CMK (cell line): ENCODE data around the gene DNASE1L1.
"Not testable (repeated sequence)": the region's sequence is repeated elsewhere in the genome, so short reads cannot be mapped to it uniquely, and the experiment has no call there.

ENCODE experiments used
- DNase-seq: peaks from one replicate; pipeline ENCODE4 v3.0.0-alpha.2; 2010; ENCODE audit warnings: low read depth

Gene DNASE1L1

DNA sequence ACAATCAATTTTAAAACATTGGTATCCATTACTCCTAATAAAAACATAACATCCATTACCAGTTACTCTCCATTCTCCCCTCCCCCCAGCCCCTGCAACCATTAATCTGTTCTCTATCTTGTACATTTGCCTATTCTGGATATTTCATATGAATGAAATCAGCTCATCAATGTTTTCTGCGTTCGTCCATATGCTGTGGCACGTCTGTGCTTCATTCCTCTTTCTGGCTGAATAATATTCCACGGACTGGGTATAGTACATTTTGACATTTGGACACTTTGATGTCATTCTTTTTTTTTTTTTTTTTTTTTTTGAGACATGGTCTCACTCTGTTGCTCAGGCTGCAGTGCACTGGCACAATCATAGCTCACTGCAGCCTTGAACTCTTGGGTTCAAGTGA is 5.2 kb downstream of the DNASE1L1 start:
- DNase-seq: no peak

DNA sequence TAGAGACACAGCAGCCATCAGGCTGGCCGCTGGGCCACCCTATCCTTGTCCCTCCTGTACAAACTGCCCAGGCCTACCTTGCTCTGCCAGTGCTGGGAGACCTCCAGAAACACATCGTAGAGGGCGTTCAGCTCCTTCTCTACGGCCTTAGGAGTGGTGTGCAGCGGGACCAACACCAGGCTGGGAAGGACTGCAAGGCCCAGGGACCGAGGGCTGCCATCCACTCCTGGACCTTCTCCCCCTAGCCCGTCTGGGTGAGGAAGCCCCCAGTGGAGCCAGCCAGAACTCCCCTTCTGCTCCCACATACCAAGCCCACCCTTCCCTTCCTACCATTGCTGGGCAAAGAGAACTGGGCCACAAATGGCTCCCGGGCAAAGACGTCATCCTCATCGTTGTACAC is 5.9 kb downstream of the DNASE1L1 start:
- no peak for DNase-seq

DNA sequence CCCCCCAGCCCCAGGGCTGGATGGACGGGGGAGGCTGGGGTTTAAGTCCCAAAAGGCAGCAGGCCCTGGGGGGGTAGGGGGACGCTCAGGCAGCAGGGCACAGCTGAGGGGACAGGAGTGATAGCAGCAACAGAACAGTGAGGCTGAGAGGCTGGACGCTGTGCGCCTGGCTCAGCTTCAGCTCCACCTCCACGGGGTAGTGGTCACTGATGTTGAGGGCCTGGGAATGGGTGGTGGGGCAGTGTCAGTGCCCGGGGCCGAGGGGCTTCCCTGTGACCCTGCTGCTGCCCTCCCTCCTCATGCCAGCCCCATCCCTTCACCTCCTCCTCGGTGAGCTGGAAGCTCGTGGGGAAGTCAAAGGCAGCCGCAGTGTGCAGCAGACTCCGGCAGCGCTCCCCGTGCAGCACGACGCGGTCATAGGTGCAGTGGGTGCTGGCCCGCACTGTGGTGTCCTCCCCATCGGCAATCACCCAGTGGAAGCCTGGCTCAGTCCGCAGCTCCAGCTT is 6.4 kb downstream of the DNASE1L1 start:
- DNase-seq: no peak

DNA sequence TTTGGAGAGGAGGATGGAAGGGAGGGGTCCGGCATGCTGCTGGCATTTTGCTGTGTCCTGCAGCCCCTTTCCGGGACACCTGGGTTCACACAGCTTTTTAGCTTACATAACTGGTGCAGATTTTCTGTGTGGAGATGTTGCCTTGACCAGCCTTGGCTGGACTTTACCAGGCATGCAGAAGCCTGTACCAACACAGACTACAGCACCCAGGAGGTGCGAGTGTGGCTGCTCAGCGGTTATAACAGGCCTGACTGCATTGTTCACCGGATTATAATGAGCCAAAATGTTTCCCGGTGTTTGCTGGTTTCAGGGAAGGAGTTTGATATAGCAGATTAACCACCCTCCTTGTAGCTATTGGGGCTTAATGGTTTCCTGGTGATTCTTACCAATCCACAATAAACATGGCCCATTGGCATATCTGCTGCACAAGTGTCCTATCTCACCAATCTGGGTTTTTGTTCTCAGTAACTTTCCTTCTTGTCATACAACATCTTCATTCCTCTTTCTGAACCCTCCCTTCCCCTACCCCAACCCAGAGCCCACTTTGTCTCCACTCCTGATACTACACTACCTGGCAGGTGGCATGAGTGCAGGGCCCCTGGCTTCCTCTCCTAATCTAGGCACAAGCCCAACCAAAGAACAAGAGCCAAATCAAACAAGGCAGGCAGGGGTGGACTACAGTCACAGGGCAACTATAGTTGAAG is 7.0 kb downstream of the DNASE1L1 start:
- DNase-seq: no peak

DNA sequence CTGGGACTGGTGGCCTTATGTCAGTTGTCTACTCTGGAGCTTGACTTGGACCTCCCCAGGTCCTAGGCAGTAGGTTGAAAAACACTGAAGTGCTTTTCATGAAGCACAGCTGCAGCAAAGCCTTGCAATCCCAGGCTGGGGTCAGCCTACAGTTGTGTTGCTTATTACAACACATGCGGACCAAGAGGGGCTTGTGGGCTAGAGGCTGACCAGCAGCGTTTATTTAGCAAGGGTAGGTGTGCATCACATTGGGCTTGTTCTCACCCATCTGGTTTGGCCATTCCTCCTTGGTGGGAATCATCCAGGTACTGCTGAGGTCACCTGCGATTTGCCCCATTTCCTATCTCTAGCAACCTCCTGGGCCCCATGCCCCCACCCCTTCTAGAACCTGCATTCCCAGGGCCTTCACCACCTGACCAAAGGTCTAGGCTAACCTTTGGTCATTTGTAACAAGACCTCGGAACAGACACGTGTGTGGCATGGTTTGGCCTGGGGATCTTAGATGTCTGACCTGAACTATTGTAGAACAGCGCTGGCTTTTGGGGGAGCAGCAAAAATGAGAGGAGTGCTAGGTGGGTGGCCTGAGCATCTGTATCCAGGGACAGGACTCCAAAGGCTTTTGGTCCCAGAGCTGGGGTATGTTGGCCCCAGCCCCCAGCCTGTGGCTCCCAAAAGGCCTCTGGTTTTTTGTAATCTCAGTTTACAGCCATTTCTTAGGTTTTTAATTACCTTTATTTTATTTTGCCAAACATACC is 7.8 kb downstream of the DNASE1L1 start:
- DNase-seq: no peak

DNA sequence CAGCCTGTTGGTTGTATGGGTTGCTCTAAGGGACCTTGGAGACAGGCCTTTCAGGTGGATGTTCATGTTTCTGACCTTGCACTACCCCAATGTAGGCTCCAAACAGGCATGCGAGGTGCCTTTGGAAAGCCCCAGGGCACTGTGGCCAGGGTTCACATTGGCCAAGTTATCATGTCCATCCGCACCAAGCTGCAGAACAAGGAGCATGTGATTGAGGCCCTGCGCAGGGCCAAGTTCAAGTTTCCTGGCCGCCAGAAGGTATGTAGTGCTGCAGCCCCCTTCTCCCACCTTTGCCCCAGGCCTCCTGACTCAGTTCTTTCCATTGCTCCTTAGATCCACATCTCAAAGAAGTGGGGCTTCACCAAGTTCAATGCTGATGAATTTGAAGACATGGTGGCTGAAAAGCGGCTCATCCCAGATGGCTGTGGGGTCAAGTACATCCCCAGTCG is 8.7 kb downstream of the DNASE1L1 start:
- not testable (repeated sequence) for DNase-seq

DNA sequence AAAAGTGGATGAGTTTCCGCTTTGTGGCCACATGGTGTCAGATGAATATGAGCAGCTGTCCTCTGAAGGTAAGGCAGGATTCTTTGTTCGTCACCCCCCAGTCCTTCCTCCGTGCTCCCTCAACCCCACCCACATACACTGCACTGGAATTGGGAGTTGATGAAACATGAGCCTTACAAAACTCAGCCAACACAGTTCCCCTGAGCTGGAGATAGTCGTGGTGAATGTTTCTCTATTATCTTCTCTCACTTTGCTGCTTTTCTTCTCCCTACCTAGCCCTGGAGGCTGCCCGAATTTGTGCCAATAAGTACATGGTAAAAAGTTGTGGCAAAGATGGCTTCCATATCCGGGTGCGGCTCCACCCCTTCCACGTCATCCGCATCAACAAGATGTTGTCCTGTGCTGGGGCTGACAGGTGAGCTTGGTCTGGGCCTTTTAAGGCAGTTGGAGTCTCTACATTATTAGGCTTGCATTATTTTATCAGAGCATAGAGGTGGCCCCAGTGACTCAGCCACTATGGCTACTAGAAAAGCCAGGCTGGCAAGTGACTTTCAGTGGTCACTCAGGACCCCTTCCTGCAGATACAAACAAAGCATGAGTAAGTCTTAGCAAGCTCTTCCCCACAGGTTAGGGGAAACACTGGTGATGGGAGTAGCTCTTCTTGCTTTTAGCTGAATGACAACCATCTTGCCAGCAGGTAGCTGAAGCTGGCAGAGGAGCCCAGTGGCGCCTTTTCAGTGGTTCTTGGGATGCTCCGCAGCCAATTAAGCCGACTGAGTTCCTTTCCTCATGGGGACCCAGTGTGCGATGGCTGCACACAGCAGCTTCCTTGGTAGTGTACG is 9.3 kb downstream of the DNASE1L1 start:
- DNase-seq: no peak

DNA sequence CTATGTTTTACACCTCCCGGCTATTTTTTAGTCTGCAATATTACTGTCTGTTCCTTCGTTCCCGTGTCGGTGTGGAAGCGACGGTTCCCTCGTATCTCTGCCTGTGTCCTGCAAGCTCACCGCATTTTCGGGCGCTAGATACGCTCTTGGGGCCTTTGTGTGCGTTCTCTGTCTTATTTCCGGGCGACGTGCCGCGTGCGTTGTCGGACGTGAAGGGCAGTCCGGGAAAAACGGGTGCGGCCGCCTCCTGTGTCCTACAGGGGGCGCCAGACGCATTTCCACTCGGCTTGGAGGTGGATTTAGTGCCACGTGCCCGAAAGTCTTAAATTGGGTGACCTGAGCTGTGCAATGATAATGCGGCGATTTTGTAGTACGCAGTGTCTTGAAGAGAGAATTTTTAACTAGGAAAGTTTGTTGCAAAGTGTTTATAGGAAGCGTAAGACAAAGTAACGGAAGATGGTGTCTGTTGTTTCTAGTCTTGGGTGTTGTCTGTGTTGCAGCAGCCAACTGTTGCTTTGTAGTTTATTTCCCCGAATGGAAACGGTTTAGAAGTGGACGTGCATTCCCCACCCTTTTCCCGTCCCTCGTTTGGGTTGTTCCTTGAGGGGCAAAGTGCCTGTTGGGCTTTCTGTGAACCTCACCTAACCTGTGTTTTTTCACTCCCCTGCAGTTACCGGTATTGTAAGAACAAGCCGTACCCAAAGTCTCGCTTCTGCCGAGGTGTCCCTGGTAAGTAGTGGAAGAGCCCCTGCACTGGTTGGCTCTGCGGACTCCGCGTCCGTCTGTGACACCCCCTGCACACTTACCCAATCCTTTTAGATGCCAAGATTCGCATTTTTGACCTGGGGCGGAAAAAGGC is 10.2 kb downstream of the DNASE1L1 start:
- no peak for DNase-seq

DNA sequence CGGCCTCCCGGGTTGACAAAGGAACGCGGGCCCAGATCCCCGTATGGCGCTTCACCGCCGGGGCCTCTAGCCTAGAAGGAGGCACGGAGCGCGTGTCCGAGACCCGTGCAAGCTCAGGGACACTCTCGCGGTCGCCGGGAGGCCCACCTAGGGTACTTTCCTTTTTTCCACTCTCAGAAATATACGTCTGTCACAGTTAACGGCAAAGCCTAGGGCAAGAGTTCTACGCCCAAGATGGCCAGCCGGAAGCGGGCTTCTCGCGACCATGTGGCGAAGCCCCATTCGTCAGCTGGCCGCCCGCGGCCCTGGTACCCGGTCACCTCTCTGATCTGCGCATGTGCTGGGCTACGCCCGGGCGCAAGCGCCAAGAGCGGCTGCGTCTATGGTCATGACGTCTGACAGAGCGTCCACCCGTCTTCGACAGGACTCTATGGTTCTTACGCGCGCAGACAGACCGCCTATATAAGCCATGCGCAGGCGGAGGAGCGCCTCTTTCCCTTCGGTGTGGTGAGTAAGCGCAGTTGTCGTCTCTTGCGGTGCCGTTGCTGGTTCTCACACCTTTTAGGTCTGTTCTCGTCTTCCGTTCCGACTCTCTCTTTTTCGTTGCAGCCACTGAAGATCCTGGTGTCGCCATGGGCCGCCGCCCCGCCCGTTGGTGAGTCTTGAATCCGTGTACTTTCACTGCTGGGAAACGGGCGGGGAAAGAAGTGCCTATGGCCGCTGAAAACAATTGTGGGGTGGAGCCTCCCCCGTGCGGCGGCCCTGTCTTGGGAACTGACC is 11.0 kb downstream of the DNASE1L1 start, which contains the start of gene RPL10:
RPL10 (plus strand) TSS at position 490 of the 780 bp plus-strand sequence; CDS start at position 633, 143 bp downstream.
- DNase-seq: peak; percentile 89

DNA sequence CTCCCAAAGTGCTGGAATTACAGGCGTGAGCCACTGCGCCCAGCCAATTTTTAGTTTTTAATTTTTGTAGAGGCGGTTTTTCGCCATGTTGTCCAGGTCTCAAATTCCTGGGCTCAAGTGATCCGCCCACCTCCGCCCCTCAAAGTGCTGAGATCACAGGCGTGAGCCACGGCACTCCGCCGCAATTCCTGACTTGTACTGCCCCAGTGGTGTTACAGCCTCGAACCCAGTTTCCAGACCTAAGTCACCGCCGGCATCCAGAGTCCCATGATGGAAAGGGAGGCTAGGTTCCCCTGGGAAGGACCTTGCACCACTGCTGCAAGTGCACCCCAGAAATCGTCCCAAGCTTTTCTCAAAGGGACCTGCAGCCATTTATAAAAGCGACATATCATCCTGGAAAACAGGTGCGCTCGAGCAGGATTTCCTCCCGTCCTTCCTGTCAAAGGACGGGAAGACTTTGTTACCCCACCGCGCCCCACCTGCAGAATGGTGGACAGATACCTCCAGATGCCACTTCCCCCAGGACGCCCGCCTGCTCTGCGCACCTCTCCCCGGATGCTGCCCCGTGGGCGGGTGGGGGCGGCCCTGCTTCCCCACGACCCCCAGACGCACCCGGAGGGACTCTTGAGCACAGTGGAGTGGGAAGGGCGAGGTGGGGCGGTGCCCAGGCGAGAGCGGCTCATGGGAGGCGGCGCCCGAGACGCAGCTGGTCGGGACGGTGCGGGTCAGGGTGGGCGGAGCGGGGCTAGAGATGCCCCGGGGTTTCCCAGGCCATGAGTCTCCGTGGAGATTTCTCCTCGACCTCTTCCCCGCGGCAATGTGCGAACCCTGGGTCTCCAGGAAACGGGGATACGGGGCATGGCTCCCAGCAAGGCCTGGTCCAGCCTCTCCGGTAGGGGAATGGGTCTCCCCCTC is 11.8 kb downstream of the DNASE1L1 start:
- no peak for DNase-seq

DNA sequence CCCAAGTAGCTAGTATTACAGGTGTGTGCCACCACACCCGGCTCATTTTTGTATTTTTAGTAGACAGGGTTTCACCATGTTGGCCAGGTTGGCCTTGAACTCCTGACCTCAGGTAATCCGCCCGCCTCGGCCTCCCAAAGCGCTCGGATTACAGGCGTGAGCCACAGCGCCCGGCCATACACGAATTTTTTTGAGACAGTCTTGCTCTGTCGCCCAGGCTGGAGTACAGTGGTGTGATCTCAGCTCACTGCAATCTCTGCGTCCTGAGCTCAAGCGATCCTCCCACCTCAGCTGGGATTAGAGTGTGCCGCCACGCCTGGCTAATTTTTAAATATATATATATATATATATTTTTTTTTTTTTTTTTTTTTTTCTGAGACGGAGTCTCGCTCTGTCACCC is 12.7 kb downstream of the DNASE1L1 start:
- not testable (repeated sequence) for DNase-seq

DNA sequence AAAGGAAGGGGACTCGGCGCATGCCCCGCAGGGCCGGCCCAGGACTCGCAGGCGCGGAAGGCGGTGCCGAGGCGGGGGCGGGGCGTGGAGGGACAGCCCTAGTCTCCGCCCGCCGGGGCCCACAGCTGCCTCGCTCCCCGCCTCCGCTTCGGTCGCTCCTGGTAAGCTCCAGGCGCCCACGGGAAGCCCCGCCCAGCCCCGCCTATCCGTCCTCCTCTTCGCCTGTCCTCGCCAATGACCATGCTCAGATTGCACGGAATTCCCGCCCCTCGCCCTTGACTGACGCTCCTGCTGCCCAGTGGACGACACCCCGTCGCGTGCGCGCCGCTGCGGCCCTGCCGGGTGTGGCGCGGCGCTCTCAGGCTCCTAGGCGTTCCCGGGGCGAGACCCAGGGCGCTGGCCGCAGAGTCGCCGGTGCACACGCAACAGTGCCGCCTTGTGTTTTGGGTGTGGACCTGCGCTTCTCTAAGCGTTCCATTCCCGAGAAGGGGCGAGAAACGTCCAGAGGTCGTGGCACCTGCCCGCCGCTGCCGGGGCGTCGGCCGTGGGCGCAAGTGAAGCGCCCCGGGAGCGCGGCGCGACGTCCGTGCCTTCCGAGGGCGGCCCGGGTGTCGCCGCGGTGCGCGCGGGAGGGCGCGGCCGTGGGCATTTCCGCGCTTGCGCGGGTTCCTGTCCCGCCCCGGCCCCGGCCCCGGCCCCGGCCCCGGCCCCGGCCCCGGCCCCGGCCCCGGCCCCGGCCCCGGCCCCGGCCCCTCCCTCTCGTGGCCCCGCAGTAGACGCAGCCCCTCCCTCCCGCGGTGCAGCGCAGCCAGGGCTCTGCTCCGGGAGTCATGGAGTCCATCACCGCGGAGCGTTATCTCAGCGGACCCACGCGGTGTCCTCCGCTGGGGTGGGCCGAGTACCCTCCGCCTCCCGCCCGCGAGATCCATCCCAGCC is 19.0 kb downstream of the DNASE1L1 start:
- DNase-seq: not testable (repeated sequence)

DNA sequence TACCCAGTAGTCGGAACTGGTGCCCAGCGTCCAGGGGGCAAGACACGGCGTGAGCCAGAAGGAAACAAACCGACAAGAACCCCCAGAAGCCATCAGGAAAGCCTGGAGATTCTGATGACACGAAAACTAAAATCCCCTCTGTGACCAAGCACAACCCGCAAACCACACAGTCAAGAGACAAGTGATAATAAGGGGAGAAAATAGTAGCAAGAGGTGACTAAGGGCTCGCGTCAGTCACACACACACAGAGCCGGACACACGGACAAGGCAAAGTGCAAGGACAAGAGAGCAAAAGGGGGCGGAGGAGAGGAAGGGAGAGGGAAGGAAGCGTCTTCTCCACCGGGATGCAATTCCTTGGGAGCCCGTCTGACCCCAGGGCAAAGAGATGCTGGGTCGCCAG is 20.4 kb downstream of the DNASE1L1 start:
- not testable (repeated sequence) for DNase-seq

DNA sequence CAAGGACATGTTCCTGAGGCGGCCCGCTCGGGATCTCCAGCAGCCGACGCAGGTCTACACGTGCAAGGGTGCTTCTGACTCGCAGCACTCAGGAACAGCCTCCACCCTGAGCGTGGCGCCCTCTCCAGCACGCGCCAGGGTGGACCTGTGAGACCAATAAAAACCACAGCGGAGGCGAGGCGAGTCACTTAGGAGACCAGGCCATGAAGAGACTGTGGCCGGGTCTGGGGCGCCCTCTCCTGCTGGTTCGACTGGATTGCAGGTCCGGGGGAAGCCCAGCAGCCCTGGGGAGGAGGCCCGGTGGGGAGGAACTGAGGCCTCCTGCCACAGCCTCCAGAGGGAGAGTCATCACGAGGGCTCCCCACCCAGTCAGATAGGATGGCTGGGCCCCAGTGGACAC is 21.0 kb downstream of the DNASE1L1 start:
- DNase-seq: not testable (repeated sequence)

DNA sequence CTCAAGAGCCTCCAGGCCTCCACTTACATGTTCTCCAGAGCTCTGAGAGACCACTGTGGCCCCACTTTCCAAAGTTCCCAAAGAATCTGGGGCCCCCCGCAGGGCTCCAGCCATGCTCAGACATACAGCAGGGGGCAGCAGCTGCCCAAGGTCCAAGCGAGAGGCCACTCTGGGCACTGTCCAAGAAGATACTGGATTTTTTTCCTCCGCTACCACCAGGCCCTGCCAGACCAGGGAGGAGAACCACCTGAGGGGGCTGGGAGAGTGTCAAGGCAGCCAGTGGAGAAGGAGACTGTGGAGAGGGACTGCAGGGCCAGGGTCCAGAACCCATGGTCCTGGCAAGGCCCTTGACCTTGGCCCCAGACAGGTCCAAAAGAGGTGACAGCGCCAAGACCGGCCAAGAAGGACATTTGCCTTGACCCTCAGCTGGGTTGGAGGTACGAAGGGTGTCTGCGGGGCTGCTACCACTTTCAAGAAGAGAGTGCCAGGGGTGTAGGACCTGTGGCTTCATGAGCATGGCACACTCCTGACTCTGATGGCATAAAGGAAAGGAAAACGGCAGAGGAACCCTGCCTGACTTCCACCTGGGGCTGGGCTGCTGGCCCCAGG is 24.7 kb downstream of the DNASE1L1 start:
- DNase-seq: no peak

DNA sequence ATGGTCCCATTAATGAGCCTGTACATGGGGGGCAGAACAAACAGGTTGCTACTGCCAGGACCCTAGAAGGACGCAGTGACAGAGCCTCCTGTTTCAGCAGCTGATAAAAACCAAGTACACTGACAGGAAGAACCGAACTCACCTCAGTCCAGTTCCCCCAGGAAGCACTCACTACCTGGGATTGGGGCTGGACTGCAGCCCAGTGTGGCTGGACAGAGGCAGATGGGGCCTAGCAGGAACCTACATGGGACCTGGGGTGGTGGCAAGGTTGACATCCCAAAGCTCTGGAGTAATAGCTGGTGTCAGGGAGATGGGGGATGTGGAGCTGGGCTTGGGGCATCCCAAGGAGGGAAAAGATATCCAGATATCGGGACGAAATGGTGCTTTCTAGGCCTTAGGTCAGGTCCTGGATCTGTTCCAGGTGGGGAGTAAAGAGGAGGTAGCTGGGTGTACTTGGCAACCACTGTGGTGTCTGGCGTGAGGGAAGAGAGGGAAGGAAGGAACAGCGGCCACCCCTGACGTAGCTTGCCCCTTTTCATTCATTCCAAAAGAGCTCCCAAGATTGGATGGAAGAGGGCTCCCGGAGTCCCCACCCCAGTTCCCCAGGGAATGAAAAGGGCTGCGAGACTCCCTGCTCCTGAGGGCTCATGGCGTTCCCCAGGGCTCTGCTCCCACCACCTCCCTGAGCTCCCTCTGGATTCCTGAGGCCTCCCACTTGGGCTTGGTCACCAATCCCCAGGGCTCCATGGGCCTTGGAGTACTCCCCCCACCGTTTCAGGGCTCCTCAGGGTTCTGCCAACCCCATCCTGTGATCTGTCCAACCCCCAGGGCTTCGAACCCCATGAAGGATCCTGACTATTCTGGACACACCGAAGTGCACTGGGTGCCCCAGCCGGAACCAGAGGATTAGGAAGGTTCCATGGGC is 25.4 kb downstream of the DNASE1L1 start:
- no peak for DNase-seq
